ENCODE data around the gene GALNT18. TPM values are rescaled to one million over a fixed set of nuclear protein-coding genes. Genes with fewer than 3 reads are reported as not detected.

GALNT18 gene
- total and polyA plus RNA-seq, 2 donors (not counting 3 experiments of a cell fraction or from before 2014, with no cell fraction given) = 0.17 to 0.18 TPM

GRCh38 chr11:11390068-11390771 lies 231.6 kb downstream of the GALNT18 start:
- no peaks in the 10 kb centered on the region for H4K20me1 ChIP-seq (replicated peaks; ENCODE audit: control insufficient read depth, extremely low read depth, insufficient read depth, low read length)
- intact Hi-C loops (cut with micrococcal nuclease) (no loop called here), dilution Hi-C loops (cut with MboI; ENCODE audit: extremely low pct_ligation_motif_present, low sequenced_read_pairs) (no loop called here)
- no peaks in the 10 kb centered on the region for H3K36me3 ChIP-seq (ENCODE audit: control insufficient read depth in 2 of 2, extremely low read depth in 1 of 2, insufficient read depth in 2 of 2, low read length in 2 of 2)
- H3K9me3 ChIP-seq (replicated peaks; ENCODE audit: control insufficient read depth, insufficient read depth, low read length) = no peaks in the 10 kb centered on the region
- peaks cover 14% of the 10 kb centered on the region for H3K4me1 ChIP-seq (ENCODE audit: control insufficient read depth, extremely low read depth, insufficient read depth, low read length)
- ChIA-PET POLR2A (no interaction called here), CTCF (interaction anchor here (0.9 to 1.3 kb wide), 2 partner anchors 10 to 13 kb away, joined by 3 read pairs; no protein-coding TSS in a partner anchor)
- H2AFZ ChIP-seq (ENCODE audit: low read depth, low read length) = no peak overlapping the region
- H3K4me3 ChIP-seq (replicated peaks in 1 of 3; ENCODE audit: insufficient read depth in 1 of 3, low read depth in 1 of 3, low read length in 3 of 3) = no peak overlapping the region
- H3K27me3 ChIP-seq (ENCODE audit: control insufficient read depth in 2 of 2, insufficient read depth in 2 of 2, low read length in 2 of 2) = no peaks in the 10 kb centered on the region
- BruUV-seq (replicated peaks) = no TSS peak
- no peak for FAIRE-seq
- TF ChIP-seq EZH2 (IDR thresholded peaks at IDR 0.05; ENCODE audit: borderline replicate concordance, low read depth, low read length, severe bottlenecking) (no peak), JUN (IDR thresholded peaks at IDR 0.05; ENCODE audit: borderline replicate concordance, insufficient read depth, insufficient read length, low read depth) (no peak), POLR2A (IDR thresholded peaks at IDR 0.05; ENCODE audit: low read depth, low read length) (no peak), GATA2 (IDR thresholded peaks at IDR 0.05; ENCODE audit: insufficient read depth, insufficient read length, low read depth, low read length) (no peak), CTCF (IDR thresholded peaks at IDR 0.05; ENCODE audit: extremely low read depth in 1 of 2, insufficient read depth in 1 of 2, low read depth in 1 of 2, low read length in 2 of 2) (no peak), MAX (IDR thresholded peaks at IDR 0.05; ENCODE audit: insufficient read depth, insufficient read length) (no peak), POLR2AphosphoS5 (IDR thresholded peaks at IDR 0.05; ENCODE audit: insufficient read depth, low read depth, low read length) (no peak), FOS (IDR thresholded peaks at IDR 0.05; ENCODE audit: borderline replicate concordance, insufficient read depth, low read length) (no peak), MYC (IDR thresholded peaks at IDR 0.05; ENCODE audit: low read depth, low read length) (no peak)
- DNase-seq (ENCODE audit: low read depth, low spot score) = no peak
- no peak overlapping the region for H3K27ac ChIP-seq (ENCODE audit: insufficient read depth, low read depth, low read length)
- H3K9ac ChIP-seq (replicated peaks; ENCODE audit: extremely low read depth, insufficient read depth, low read length) = no peak overlapping the region
- no peak overlapping the region for H3K4me2 ChIP-seq (ENCODE audit: insufficient read depth, low read length)
- no peaks in the 10 kb centered on the region for H3K9me1 ChIP-seq (replicated peaks; ENCODE audit: control insufficient read depth, extremely low read depth, insufficient read depth, low read length)
- H3K79me2 ChIP-seq (ENCODE audit: control insufficient read depth, insufficient read depth, low read length) = no peaks in the 10 kb centered on the region

Data from endothelial cell of umbilical vein (primary cell).